B cell (primary cell): ENCODE measurements around the gene ME1.

Experiments
- CTCF ChIP-seq: fragments of 200-600 bp; IDR thresholded peaks from one replicate; pipeline ENCODE4 v1.8.0; 2022; ENCODE audit warnings: antibody characterized with exemption, mild to moderate bottlenecking
- EZH2 ChIP-seq: IDR thresholded peaks from 2 replicates; pipeline ENCODE4 v1.6.1; 2012; ENCODE audit warnings: borderline replicate concordance, low read depth, mild to moderate bottlenecking, moderate library complexity, low read length; ENCODE audit not compliant: insufficient read depth, poor library complexity, severe bottlenecking

- TF ChIP-seq CTCF = no peak
- TF ChIP-seq EZH2 = no peak
These were observed at the start of gene ME1 for GRCh38 chr6:83430611-83431544.
